HG03280 (cell line): Measurements from ENCODE around the gene TRAPPC5.

Experiments
- ATAC-seq: cut with Tn5 transposase; IDR thresholded peaks from one replicate; pipeline ENCODE4 v1.9.1; 2021; ENCODE audit warnings: mild to moderate bottlenecking, moderate library complexity; ENCODE audit not compliant: unreplicated experiment

The TRAPPC5 gene

DNA sequence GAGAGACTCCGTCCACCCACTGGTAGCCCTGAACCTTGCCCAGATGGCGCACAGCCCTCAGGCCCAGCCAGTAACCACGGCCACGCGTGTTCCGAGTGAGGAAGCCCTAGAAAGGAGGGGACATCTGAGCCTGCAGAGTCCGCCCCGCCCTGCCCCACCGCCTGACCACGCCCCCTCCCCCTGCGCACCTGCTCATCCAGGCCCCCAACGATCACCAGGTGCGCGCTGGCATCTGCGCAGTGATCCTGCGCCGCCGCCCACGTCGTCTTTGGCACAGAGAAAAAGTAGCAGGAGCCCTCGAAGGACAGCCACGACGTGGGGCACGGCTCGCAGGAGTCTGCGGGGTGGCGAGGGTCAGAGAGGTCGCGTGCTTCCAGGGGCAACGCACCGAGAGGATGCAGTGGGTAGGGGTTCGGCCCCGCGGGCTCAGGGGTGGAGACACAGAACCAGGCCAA, 49.2 kb downstream of the TRAPPC5 start:
- ATAC-seq, result no peak

DNA sequence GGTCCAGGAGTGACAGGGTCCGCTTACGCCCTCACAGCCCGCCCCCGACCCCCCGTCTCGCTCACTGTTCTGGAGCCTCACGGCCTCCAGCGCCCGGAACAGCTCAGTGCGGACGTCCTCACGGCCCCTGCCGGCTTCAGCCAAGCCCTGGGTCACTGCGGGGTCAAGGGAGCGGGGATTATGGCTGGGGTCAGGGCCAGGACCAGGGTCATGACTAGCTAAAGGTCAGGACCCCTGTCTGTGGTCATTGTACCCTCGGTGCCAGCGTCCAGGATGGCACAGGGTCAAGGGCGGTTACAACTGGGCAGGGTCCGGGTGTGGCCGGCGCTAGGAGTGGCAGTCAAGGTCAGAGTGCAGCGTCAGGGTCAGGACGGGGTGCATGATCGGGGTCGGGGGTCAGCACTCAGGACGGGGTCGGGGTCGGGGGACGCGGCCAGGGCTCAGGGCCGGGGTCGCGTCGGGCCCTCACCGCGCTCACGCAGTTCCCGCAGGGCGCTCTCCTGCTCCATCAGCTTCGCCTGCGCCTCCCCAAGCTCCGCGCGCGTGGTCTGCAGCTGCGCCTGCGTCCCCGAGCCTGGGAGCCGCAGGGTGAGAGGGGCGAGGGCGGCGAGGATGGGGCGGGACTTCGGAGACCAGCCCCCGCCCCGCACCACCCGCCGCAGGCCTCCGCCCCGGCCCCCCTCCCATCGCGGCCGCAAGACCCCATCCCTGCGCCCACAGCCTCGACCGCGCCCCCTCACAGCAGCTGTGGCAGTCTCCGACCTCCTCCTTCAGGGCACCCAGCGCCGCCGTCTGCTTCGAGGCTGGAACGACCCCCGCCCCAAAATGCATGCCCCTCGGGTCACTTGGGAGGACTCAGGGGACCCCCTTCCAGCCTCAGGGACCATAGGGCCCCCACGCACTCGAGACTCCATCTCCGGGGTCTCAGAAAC, 49.9 kb downstream of the TRAPPC5 start:
- no peak for ATAC-seq

DNA sequence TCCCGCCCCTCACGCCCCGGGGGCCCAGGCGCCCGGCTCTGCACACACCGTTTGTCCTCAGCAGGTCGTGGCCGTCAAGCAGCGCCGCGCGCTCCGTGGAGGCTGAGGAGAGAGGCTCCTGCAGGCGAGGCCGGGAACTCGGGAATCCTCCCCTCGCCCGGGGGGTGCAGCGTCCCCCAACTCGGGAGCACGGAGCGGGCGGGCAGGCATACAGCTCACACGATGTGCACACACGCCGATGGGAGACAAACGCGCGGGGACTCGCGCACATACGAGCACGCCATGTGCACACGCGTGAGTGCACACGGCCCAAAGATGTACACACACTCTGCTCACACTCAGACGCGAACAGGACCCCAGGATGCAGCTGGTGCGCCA, 50.6 kb downstream of the TRAPPC5 start:
- ATAC-seq, result no peak

DNA sequence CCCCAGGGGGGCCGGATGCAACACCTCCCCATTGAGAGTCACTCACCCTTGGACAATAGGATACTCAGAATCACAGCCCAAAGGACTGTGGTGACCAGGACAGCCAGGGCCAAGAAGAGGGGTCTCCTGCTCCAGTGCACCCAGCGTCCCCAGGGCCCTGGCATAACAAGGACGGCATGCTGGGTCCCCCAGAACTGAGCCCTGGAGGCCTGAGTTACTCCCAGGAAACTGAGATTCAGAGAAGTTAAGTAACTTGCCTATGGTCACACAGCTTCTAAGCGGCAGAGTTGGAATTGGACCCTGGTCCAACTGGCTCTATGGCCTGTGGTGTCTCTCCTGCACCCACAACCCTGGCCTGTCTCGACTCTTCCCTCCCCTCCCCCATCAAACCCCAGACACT, 51.0 kb downstream of the TRAPPC5 start:
- ATAC-seq, result no peak

DNA sequence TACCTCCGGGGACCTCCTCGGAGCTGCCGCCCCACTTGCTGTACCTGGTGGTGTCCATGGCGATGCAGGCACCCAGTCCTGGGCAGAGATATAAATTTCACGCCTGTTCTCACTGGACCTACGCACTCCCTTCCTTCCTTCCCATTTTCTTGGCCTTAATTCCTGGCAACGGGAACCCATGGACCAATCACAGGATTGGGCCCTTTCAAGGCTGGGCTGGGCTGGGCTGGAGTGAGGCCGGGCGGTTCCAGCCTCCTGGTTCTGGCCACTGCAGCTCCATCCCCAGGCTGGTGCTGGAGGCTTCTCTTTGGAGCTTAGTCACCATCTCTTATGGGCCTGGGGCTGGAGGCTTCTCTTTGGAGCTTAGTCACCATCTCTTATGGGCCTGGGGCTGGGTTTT, 51.4 kb downstream of the TRAPPC5 start, which contains the start of gene CLEC4G:
Gene CLEC4G, minus strand, starts transcription at position 66 of the 400 bp plus-strand sequence. Its CDS starts 8 bp downstream, at position 58.
- no peak for ATAC-seq

DNA sequence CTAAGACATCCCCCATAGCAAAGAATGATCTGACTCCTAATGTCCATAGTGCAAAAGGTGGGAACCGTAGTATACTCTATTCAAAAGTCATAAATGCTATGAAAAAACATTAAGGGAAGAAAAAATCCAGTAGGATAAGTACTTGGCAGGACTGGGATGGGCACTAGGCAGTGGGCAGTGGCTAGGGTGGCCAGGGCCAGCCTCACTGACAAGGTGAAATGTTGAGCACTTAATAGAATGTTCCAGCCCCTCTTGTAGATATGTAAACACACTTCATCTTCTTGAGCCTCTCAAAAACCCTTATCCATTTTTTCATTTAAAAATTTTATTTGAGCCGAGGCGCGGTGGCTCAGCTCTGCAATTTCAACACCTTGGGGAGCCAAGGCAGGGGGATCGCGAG, 52.7 kb downstream of the TRAPPC5 start:
- ATAC-seq, result no peak

DNA sequence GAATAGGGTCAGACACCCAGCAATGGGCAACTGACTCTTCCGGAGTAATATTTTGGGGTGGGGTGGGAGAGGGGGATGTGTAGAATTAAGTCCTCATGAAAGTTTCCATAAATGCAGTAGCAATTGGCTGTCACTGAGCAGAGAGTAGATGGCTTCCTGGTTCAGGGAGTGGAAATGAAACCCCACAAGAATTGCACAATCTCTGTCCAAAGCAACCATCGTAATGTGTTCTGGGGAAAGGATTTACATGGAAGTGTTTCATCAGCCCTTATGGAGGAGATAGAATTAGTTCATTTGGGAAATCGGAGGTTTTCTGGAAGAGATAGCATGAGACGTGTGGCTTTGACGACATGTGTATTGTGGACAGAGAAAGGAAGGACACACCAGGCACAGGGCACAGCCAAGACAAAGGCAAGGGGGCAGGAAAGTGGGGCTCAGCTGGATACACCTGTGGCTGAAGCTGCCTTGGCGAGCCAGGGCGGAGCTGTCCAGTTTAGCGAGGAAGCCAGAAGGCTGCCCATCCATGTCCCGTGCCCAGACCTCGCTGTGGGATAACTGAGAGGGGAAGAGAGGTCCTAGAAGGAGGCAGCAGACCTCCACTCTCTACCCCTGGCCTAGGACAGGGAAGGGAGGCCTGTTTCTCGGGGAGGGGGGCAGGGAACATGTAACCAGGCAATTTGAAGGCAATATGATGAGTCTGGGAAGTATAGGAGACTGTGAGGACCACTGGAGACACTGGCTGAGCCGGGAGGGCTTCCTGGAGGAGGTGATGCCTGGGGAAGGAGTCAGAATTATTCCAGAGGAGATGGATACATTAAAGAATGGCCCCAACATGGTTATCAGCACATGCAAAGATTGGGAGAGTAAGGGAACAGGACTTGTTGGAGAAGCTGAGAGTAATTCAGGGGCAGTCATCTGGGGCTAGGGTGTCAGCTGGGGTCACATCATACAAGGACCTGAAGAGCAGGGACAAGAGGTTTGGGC, 53.9 kb downstream of the TRAPPC5 start:
- ATAC-seq, result no peak

DNA sequence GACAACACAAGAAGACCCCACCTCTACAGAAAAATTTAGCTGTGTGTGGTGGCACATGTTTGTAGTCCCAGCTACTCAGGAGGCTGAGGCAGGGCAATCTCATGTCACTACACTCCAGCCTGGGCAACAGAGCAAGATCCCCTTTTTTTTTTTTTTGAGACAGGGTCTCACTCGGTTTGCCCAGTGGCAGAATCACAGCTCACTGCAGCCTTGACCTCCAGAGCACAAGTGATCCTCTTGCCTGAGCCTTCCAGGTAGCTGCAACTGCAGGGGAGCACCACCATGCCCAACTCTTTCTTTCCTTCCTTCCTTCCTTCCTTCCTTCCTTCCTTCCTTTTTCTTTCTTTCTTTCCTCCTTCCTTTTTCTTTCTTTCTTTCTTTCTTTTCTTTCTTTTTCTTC, 55.5 kb downstream of the TRAPPC5 start:
- no peak for ATAC-seq

DNA sequence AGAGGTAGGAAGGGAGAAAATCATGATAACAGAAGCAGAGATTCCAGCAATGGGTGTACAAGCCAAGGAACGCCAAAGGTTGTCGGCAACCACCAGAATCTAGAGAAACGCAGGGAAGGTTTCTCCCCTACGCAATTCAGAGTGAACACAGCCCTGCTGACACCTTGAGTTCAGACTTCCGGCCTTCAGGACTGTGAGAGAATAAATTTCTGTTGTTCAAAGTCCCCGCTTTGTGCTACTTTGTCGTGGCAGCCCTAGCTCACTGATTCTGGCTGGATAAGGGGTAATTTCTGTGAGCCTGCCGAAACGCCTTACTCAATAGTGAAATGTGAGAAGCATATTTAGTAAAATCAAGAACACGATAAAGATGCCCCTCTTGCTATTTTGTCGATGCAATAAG, 56.6 kb downstream of the TRAPPC5 start:
- ATAC-seq, result no peak
